K562 (cell line): Measurements from ENCODE around the gene MGAT5. TPM values are rescaled to one million over a fixed set of nuclear protein-coding genes. Genes with fewer than 3 reads are reported as not detected.

Source experiments
- ATAC-seq: fragments of 200-7000 bp; cut with Tn5 transposase; 3 replicates; pipeline ENCODE4 v1.9.1; 2020; ENCODE audit warnings: moderate library complexity
- BruUV-seq: library from RNA; stranded (reverse); fragments of 400-500 nt; replicated peaks from 2 replicates; lab custom pipeline; 2021; lab: Mats Ljungman, UMichigan
- CTCF ChIA-PET: fragments of 300-600 bp; formaldehyde crosslinking; extraction: SDS; loops from one replicate; lab custom pipeline; 2021; ENCODE audit warnings: low intra/inter-chr PET ratio; lab: Yijun Ruan, JAX
- POLR2A ChIA-PET: fragments of 300-600, 350-650 bp; sonication (Branson Sonifier 250); formaldehyde crosslinking; extraction: SDS; loops from one replicate; lab custom pipeline; 2021; ENCODE audit warnings: antibody characterized with exemption, inconsistent platforms; lab: Yijun Ruan, JAX
- DNase-seq, 4 experiments: peaks; one replicate each; pipeline versions ENCODE4 v3.0.0 to v3.0.0-alpha.2; 2011 to 2018; ENCODE audit warnings: low spot score in 3 of 4, mixed read lengths in 3 of 4; ENCODE audit errors: extremely low read depth in 1 of 4
- FAIRE-seq: peaks from 2 replicates; lab custom pipeline; 2011; peaks lifted over from hg19 to GRCh38; lab: Jason Lieb, UNC
- H2AFZ ChIP-seq: 2 replicates; pipeline ENCODE4 v1.6.0; 2011; ENCODE audit warnings: low read depth, low read length, control low read depth, inconsistent platforms
- H3K27ac ChIP-seq: fragments of 200-600 bp; 3 replicates; pipeline ENCODE4 v1.8.0; 2011; ENCODE audit warnings: low read depth, mild to moderate bottlenecking, control low read depth, inconsistent platforms, low read length, moderate library complexity, mixed read lengths; ENCODE audit errors: extremely low read depth
- H3K27me3 ChIP-seq, 2 experiments: fragments of 300-600 bp in 1 of 2; 2 replicates in 1 of 2; 3 replicates in 1 of 2; pipeline versions ENCODE4 v1.6.0 to v1.8.0; 2011; ENCODE audit warnings: inconsistent platforms in 2 of 2, low read length in 2 of 2, mild to moderate bottlenecking in 1 of 2, mixed read lengths in 1 of 2, moderate library complexity in 1 of 2; ENCODE audit not compliant: control insufficient read depth in 2 of 2, insufficient read depth in 2 of 2
- H3K36me3 ChIP-seq: fragments of 300-600 bp; 3 replicates; pipeline ENCODE4 v1.8.0; 2011; ENCODE audit warnings: mild to moderate bottlenecking, low read length, inconsistent platforms; ENCODE audit not compliant: control insufficient read depth, insufficient read depth
- H3K4me1 ChIP-seq, 2 experiments: fragments of 200-600 bp in 1 of 2; replicated peaks in 1 of 2; 2 replicates in 1 of 2; 3 replicates in 1 of 2; pipeline versions ENCODE4 v1.5.1 to v1.8.0; 2011; ENCODE audit warnings: inconsistent platforms in 2 of 2, low read length in 2 of 2, mild to moderate bottlenecking in 1 of 2, mixed read lengths in 1 of 2, moderate library complexity in 1 of 2; ENCODE audit not compliant: control insufficient read depth in 2 of 2, insufficient read depth in 2 of 2
- H3K4me2 ChIP-seq: 2 replicates; pipeline ENCODE4 v1.6.1; 2011; ENCODE audit warnings: low read length, control low read depth, inconsistent platforms, mixed read lengths; ENCODE audit not compliant: insufficient read depth
- H3K4me3 ChIP-seq: fragments of 200-600 bp; sonication (generic), shearing (Covaris generic); 2 replicates; pipeline ENCODE4 v1.5.1; 2016; ENCODE audit warnings: control low read depth, inconsistent platforms
- H3K79me2 ChIP-seq: fragments of 200-600 bp; 3 replicates; pipeline ENCODE4 v1.8.0; 2011; ENCODE audit warnings: low read length, inconsistent platforms; ENCODE audit not compliant: control insufficient read depth, insufficient read depth
- H3K9ac ChIP-seq, 2 experiments: 2 replicates each; pipeline versions ENCODE4 v1.6.0 to v1.6.1; 2011; ENCODE audit warnings: low read depth in 2 of 2, low read length in 2 of 2, control low read depth in 1 of 2, inconsistent platforms in 1 of 2, mild to moderate bottlenecking in 1 of 2, mixed read lengths in 1 of 2; ENCODE audit not compliant: insufficient read depth in 1 of 2
- H3K9me1 ChIP-seq: one replicate; pipeline ENCODE4 v1.6.0; 2011; ENCODE audit warnings: inconsistent platforms, mild to moderate bottlenecking, low read length, moderate library complexity; ENCODE audit not compliant: control insufficient read depth, insufficient read depth
- H3K9me3 ChIP-seq: replicated peaks from 2 replicates; pipeline ENCODE4 v1.5.1; 2011; ENCODE audit warnings: low read depth, low read length, inconsistent platforms; ENCODE audit not compliant: control insufficient read depth, insufficient read depth
- H4K20me1 ChIP-seq: replicated peaks from 2 replicates; pipeline ENCODE4 v1.6.1; 2011; ENCODE audit warnings: low read length, inconsistent platforms, mixed read lengths; ENCODE audit not compliant: control insufficient read depth, insufficient read depth
- EP400 ChIP-seq: fragments of 450-650 bp; IDR thresholded peaks from 2 replicates; pipeline ENCODE4 v1.6.1; 2017; ENCODE audit warnings: antibody characterized with exemption, mild to moderate bottlenecking, moderate library complexity
- ETS2 ChIP-seq: IDR thresholded peaks from 2 replicates; pipeline ENCODE4 v1.6.1; 2016; ENCODE audit warnings: borderline replicate concordance, missing genetic modification characterization, mild to moderate bottlenecking, moderate library complexity, missing compliant biosample characterization; ENCODE audit not compliant: poor library complexity, severe bottlenecking
- FOXJ2 ChIP-seq: fragments of 200-800 bp; sonication (Bioruptor generic); IDR thresholded peaks from 2 replicates; pipeline ENCODE4 v1.6.1; 2016; ENCODE audit warnings: missing genetic modification characterization, missing compliant biosample characterization
- GABPA ChIP-seq: fragments of 200-800 bp; sonication (Bioruptor generic); conservative IDR thresholded peaks from 2 replicates; pipeline ENCODE4 v1.6.1; 2016; ENCODE audit warnings: low read depth, missing genetic modification characterization, missing compliant biosample characterization
- NCOR1 ChIP-seq: fragments of 450-650 bp; IDR thresholded peaks from 2 replicates; pipeline ENCODE4 v1.6.1; 2016; ENCODE audit warnings: mild to moderate bottlenecking, moderate library complexity
- NFXL1 ChIP-seq: fragments of 450-650 bp; formaldehyde crosslinking; IDR thresholded peaks from 2 replicates; pipeline ENCODE4 v1.4.0; 2021; ENCODE audit warnings: mild to moderate bottlenecking
- RFX7 ChIP-seq: fragments of 250-450 bp; sonication (Bioruptor Pico); IDR thresholded peaks from 2 replicates; pipeline ENCODE4 v1.5.1; 2021; ENCODE audit warnings: mild to moderate bottlenecking
- TOE1 ChIP-seq, 2 experiments: fragments of 450-650 bp in 1 of 2; sonication (generic) in 1 of 2; formaldehyde crosslinking in 1 of 2; IDR thresholded peaks; 2 replicates each; pipeline versions ENCODE4 v1.7.1 to v1.8.0; 2016 to 2022; ENCODE audit warnings: borderline replicate concordance in 2 of 2, mild to moderate bottlenecking in 2 of 2, antibody characterized with exemption in 1 of 2, inconsistent platforms in 1 of 2, low read depth in 1 of 2, missing genetic modification reagents in 1 of 2, moderate library complexity in 1 of 2
- U2AF1 ChIP-seq: fragments of 200-400 bp; formaldehyde crosslinking; optimal IDR thresholded peaks from 2 replicates; pipeline ENCODE3; 2017; ENCODE audit warnings: mild to moderate bottlenecking, low read depth, low read length, moderate library complexity
- ZNF165 ChIP-seq: fragments of 250-450 bp; sonication (Bioruptor Pico); IDR thresholded peaks from 2 replicates; pipeline ENCODE4 v1.4.0; 2020; ENCODE audit warnings: borderline replicate concordance
- ZNF436 ChIP-seq: fragments of 250-450, 450-650 bp; sonication (Bioruptor Pico); formaldehyde crosslinking; IDR thresholded peaks from 2 replicates; pipeline ENCODE4 v1.7.0; 2020; ENCODE audit warnings: mild to moderate bottlenecking
- WGBS: fragments of 100-300 bp; shearing (Covaris generic); methylation state at CpG from one replicate; pipeline ENCODE4 v1.1.6; 2016; ENCODE audit warnings: low coverage, mixed read lengths; ENCODE audit not compliant: insufficient coverage; ENCODE audit errors: missing lambda C conversion rate; 5-methylcytosine and 5-hydroxymethylcytosine counted together
- in situ Hi-C: fragments of 300-500 bp; cut with MboI; formaldehyde crosslinking; loops from 4 replicates; pipeline ENCODE4 v1.15.0; 2018; ENCODE audit warnings: inconsistent platforms, mixed read lengths
- intact Hi-C: fragments of 100-400 bp; cut with micrococcal nuclease; formaldehyde crosslinking; loops from 2 replicates; pipeline ENCODE4 v1.14.2; 2022
- polyA plus RNA-seq, 8 experiments: library from polyadenylated mRNA; depleted of rRNA in 4 of 8; stranded (reverse) in 5 of 8; unstranded in 3 of 8; fragments of >200 nt; fragmentation: Nextera tagmentation in 2 of 8; fragmentation: Illumina TruSeq in 1 of 8; extraction: Ambion mirVana in 2 of 8; extraction: Trizol in 1 of 8; gene quantifications; 2 replicates each; pipeline versions ENCODE4 v1.2.1 to v1.2.3, GENCODE V29; 2011 to 2014; ENCODE audit warnings: inconsistent platforms in 1 of 8, missing spikeins in 1 of 8
- total RNA-seq, 7 experiments: library from RNA; depleted of rRNA in 6 of 7; stranded (reverse); fragments of >200 nt in 6 of 7; fragmentation: Illumina TruSeq in 2 of 7; extraction: Trizol in 2 of 7; gene quantifications; 2 replicates each; pipeline versions ENCODE4 v1.2.1 to v1.2.3, GENCODE V29; 2011 to 2021; ENCODE audit warnings: low replicate concordance in 1 of 7
- TF ChIP-seq, protein P1 (sequence below): sonication (generic); formaldehyde crosslinking; IDR thresholded peaks from 2 replicates; pipeline ENCODE4 v1.8.1; 2023; ENCODE audit warnings: mild to moderate bottlenecking, missing genetic modification reagents

MGAT5 gene
- total and polyA plus RNA-seq, 9 of the 15 experiments (the other 6 are each of a cell fraction or from before 2014, with no cell fraction given), result 1.6 to 18.6 (median 11.1) TPM

DNA sequence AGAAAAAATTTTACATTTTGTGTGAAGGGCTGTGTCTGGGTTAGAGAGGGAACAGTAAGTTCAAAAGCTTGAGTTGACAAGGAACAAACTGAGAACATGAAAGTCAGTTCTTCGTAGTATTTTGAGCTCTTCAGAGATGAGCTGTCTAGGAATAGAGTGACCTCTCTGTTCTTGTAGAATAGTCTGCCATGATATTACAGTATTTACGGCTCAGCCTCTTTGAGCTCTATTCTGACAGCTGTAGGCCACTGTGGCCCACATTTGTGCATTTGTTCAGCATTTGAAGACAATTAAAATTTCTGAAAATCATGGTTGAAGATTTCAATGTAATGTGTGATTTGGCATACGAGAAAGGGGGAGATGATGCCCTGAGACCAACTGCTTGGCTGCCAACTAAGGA lies 172.8 kb downstream of the MGAT5 start:
- no peak for FAIRE-seq
- 51% methylated on average over 3 of the region's 3 CpGs for WGBS
- no peak overlapping the region for H3K4me2 ChIP-seq
- H3K9me1 ChIP-seq, result peaks cover 4% of the 10 kb centered on the region
- POLR2A ChIA-PET, result no interaction called here
- no peaks in the 10 kb centered on the region for H3K27me3 ChIP-seq
- peaks cover 6% of the 10 kb centered on the region; the same call in 2 of the 3 replicates for H3K36me3 ChIP-seq
- no peak overlapping the region for H3K4me3 ChIP-seq
- no peak overlapping the region for H3K9ac ChIP-seq
- CTCF ChIA-PET, result no interaction called here
- ATAC-seq, result no peak
- intact Hi-C loops, result no loop called here
- H3K4me1 ChIP-seq, result no peaks in the 10 kb centered on the region
- H3K79me2 ChIP-seq, result no peaks in the 10 kb centered on the region
- H3K9me3 ChIP-seq, result no peaks in the 10 kb centered on the region
- DNase-seq, result no peak
- TF ChIP-seq ZNF436 (CRISPR knock-in tag), result no peak
- no peak for TF ChIP-seq NCOR1
- H2AFZ ChIP-seq, result no peak overlapping the region
- BruUV-seq, result no TSS peak
- in situ Hi-C loops, result no loop called here
- no peak overlapping the region for H3K27ac ChIP-seq
- H4K20me1 ChIP-seq, result no peaks in the 10 kb centered on the region

DNA sequence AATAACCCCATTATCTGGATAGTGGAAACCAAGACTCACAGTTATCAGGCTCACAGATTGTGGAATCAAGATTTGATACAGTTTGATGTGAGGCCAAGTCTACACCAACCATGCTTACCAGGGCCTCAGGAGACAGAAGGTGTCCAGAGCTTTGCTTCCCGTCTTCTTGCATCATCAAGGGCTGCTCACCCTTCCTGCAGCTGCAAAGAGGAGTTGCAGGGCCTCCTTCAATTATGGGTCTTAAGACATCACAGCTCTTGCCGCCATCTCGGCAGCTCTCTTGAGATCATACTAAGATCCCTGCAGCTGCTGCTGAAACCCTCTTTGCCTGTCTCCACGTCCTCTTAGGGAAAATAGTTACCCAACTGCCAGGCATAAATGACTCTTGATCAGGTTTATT lies 176.0 kb downstream of the MGAT5 start:
- ChIA-PET CTCF (no interaction called here), POLR2A (interaction anchor here (0.5 to 1.1 kb wide), 2 partner anchors 11 to 72 kb away, joined by 3 read pairs; no protein-coding TSS in a partner anchor)
- WGBS, result 61% methylated on average over 4 of the region's 4 CpGs
- Histone ChIP-seq H3K9me1 (no peaks in the 10 kb centered on the region), H3K9me3 (no peaks in the 10 kb centered on the region), H3K4me2 (no peak overlapping the region), H3K27me3 (no peaks in the 10 kb centered on the region), H3K4me1 (no peaks in the 10 kb centered on the region), H4K20me1 (no peaks in the 10 kb centered on the region), H3K9ac (no peak overlapping the region), H3K27ac (no peak overlapping the region), H3K36me3 (peaks cover 6% of the 10 kb centered on the region; the same call in 2 of the 3 replicates), H3K4me3 (no peak overlapping the region), H2AFZ (no peak overlapping the region), H3K79me2 (no peaks in the 10 kb centered on the region)
- intact Hi-C loops (no loop called here), in situ Hi-C loops (no loop called here)
- no TSS peak for BruUV-seq
- ATAC-seq (no peak), FAIRE-seq (no peak), DNase-seq (no peak)
- TF ChIP-seq EP400 (no peak), RFX7 (CRISPR knock-in tag) (no peak), U2AF1 (no peak), ZNF165 (CRISPR knock-in tag) (no peak), GABPA (tag) (no peak), ETS2 (no peak), TOE1 (IDR thresholded peaks at IDR 0.05; ENCODE audit: borderline replicate concordance) (no peak), TOE1 (CRISPR knock-in tag; IDR thresholded peaks at IDR 0.05; ENCODE audit: borderline replicate concordance, low read depth) (no peak), NFXL1 (CRISPR knock-in tag) (no peak), FOXJ2 (tag) (no peak)
- TF ChIP-seq, protein P1, sequence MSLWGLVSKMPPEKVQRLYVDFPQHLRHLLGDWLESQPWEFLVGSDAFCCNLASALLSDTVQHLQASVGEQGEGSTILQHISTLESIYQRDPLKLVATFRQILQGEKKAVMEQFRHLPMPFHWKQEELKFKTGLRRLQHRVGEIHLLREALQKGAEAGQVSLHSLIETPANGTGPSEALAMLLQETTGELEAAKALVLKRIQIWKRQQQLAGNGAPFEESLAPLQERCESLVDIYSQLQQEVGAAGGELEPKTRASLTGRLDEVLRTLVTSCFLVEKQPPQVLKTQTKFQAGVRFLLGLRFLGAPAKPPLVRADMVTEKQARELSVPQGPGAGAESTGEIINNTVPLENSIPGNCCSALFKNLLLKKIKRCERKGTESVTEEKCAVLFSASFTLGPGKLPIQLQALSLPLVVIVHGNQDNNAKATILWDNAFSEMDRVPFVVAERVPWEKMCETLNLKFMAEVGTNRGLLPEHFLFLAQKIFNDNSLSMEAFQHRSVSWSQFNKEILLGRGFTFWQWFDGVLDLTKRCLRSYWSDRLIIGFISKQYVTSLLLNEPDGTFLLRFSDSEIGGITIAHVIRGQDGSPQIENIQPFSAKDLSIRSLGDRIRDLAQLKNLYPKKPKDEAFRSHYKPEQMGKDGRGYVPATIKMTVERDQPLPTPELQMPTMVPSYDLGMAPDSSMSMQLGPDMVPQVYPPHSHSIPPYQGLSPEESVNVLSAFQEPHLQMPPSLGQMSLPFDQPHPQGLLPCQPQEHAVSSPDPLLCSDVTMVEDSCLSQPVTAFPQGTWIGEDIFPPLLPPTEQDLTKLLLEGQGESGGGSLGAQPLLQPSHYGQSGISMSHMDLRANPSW, result no peak
